Nephron (organoid): ENCODE data around the gene CARMIL1.
"Not testable (repeated sequence)": the region's sequence is repeated elsewhere in the genome, so short reads cannot be mapped to it uniquely, and the experiment has no call there.

Experiments used
- H3K27ac Mint-ChIP-seq, 3 experiments: 2 replicates each; pipeline ENCODE4 v1.8.0; 2020; ENCODE audit warnings: mixed read lengths in 3 of 3, mild to moderate bottlenecking in 2 of 3, moderate library complexity in 1 of 3
- H3K27me3 Mint-ChIP-seq: 2 replicates; pipeline ENCODE4 v1.8.0; 2021; ENCODE audit warnings: low read depth, mild to moderate bottlenecking, moderate library complexity, mixed read lengths
- H3K36me3 Mint-ChIP-seq: 2 replicates; pipeline ENCODE4 v1.8.0; 2020; ENCODE audit warnings: low read depth, mixed read lengths
- H3K4me1 Mint-ChIP-seq: 2 replicates; pipeline ENCODE4 v1.8.0; 2020; ENCODE audit warnings: mixed read lengths
- H3K4me3 Mint-ChIP-seq, 3 experiments: 2 replicates each; pipeline ENCODE4 v1.8.0; 2020; ENCODE audit warnings: mild to moderate bottlenecking in 3 of 3, mixed read lengths in 3 of 3, moderate library complexity in 2 of 3
- H3K9me3 Mint-ChIP-seq: 2 replicates; pipeline ENCODE4 v1.8.0; 2020; ENCODE audit warnings: mixed read lengths
- CTCF ChIP-seq, 3 experiments: fragments of 200-600 bp; sonication (generic); IDR thresholded peaks; one replicate each; pipeline ENCODE4 v1.5.0; 2021; ENCODE audit warnings: antibody characterized with exemption in 3 of 3; ENCODE audit not compliant: unreplicated experiment in 3 of 3

Gene CARMIL1

GRCh38 chr6:25381077-25381476 is 101.9 kb downstream of the CARMIL1 start:
- Mint-ChIP-seq H3K36me3 (no peaks in the 10 kb centered on the region), H3K4me3 (no peak overlapping the region), H3K27ac (no peak overlapping the region), H3K27me3 (no peaks in the 10 kb centered on the region), H3K9me3 (no peaks in the 10 kb centered on the region), H3K4me1 (no peaks in the 10 kb centered on the region)
- TF ChIP-seq CTCF (IDR thresholded peaks at IDR 0.05; ENCODE audit: unreplicated experiment in 3 of 3): no peak

DNA sequence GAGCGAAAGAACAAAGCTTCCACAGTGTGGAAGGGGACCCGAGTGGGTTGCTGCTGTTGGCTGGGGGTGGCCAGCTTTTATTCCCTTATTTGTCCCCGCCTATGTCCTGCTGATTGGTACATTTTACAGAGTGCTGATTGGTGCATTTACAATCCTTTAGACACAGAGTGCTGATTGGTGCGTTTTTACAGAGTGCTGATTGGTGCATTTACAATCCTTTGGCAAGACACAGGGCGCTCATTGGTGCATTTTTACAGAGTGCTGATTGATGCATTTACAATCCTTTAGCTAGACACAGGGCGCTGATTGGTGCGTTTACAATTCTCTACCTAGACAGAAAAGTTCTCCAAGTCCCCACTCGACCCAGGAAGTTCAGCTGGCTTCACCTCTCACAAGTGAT is 103.3 kb downstream of the CARMIL1 start:
- not testable (repeated sequence) for H3K36me3 Mint-ChIP-seq, H3K9me3 Mint-ChIP-seq, H3K4me1 Mint-ChIP-seq, H3K4me3 Mint-ChIP-seq, H3K27me3 Mint-ChIP-seq, H3K27ac Mint-ChIP-seq

DNA sequence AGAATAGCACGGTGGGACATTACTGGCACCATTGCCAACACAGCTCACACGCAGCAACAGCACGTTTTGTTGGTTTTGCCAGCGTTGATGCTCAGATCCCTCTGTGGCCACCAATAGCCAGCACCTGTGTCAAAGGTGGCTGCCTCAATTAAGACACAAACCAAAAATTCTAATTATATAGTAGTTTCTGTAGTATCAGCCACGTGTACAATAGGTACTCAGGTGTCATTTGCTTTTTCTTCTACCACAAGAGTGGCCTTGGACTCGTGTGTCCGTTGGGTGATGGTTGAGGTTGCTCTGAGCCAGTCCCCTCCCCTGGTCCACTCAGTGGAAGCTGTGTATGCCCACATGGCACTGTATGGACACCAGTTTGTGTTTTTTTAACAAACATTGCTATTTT is 105.1 kb downstream of the CARMIL1 start:
- H3K4me1 Mint-ChIP-seq: no peaks in the 10 kb centered on the region
- no peaks in the 10 kb centered on the region for H3K27me3 Mint-ChIP-seq
- H3K27ac Mint-ChIP-seq: no peak overlapping the region
- H3K9me3 Mint-ChIP-seq: no peaks in the 10 kb centered on the region
- TF ChIP-seq CTCF (IDR thresholded peaks at IDR 0.05; ENCODE audit: unreplicated experiment in 3 of 3): no peak
- H3K4me3 Mint-ChIP-seq: no peak overlapping the region
- no peaks in the 10 kb centered on the region for H3K36me3 Mint-ChIP-seq

DNA sequence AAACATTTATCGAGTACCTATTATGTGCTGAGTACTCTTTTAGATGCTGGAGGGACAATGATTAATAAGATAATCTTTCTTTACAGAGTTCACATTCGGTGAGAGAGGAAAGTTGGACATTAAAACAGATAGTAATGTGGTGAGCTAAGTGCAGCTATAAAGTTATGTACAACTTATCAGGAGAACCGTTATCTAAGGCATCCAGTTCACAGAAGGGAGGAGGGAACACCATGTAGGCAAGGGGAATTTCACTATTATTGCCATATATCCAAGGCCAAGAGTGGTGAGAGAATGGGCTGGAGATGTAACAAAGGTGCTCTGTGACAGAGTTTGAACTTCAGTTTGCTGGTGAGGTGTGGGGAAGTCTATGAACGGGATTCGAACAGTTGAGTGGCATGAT is 105.8 kb downstream of the CARMIL1 start:
- Mint-ChIP-seq H3K4me1 (no peaks in the 10 kb centered on the region), H3K27me3 (no peaks in the 10 kb centered on the region), H3K36me3 (no peaks in the 10 kb centered on the region), H3K4me3 (no peak overlapping the region), H3K27ac (no peak overlapping the region), H3K9me3 (no peaks in the 10 kb centered on the region)
- TF ChIP-seq CTCF (IDR thresholded peaks at IDR 0.05; ENCODE audit: unreplicated experiment in 3 of 3): no peak

- no peaks in the 10 kb centered on the region for H3K4me1 Mint-ChIP-seq
- no peak overlapping the region for H3K4me3 Mint-ChIP-seq
- no peaks in the 10 kb centered on the region for H3K27me3 Mint-ChIP-seq
- H3K36me3 Mint-ChIP-seq: no peaks in the 10 kb centered on the region
- no peak overlapping the region for H3K27ac Mint-ChIP-seq
- H3K9me3 Mint-ChIP-seq: no peaks in the 10 kb centered on the region
- TF ChIP-seq CTCF (IDR thresholded peaks at IDR 0.05; ENCODE audit: unreplicated experiment in 3 of 3): no peak
These were observed 108.3 kb downstream of the CARMIL1 start for GRCh38 chr6:25387483-25387882.

DNA sequence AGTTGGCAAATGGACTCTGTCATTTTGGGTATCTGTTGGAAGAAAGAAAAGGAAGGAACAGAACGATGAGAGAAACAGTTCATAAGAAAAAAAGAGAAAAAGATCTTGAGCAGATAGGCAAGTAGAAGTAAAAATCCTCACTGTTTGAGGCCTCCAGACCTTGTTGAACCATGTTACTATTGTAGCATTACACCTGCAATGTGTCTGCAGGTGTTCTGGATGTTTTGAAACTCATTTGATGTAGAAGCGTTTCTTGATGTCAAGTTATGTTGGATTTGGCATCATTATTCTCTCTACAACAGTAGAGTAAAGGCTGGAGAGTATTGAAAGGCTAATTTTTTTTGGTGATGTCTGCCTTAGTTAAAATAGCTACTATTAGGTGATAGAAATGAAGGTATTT is 108.7 kb downstream of the CARMIL1 start:
- TF ChIP-seq CTCF (IDR thresholded peaks at IDR 0.05; ENCODE audit: unreplicated experiment in 3 of 3): no peak
- Mint-ChIP-seq H3K4me3 (no peak overlapping the region), H3K27ac (no peak overlapping the region), H3K27me3 (no peaks in the 10 kb centered on the region), H3K9me3 (no peaks in the 10 kb centered on the region), H3K4me1 (no peaks in the 10 kb centered on the region), H3K36me3 (no peaks in the 10 kb centered on the region)

GRCh38 chr6:25388776-25389175 is 109.6 kb downstream of the CARMIL1 start:
- no peak for TF ChIP-seq CTCF (IDR thresholded peaks at IDR 0.05; ENCODE audit: unreplicated experiment in 3 of 3)

More at GRCh38 chr6:25388776-25389175, 109.6 kb downstream of the CARMIL1 start:
- H3K4me3 Mint-ChIP-seq: no peak overlapping the region
- H3K27ac Mint-ChIP-seq: no peak overlapping the region
- H3K9me3 Mint-ChIP-seq: no peaks in the 10 kb centered on the region
- no peaks in the 10 kb centered on the region for H3K36me3 Mint-ChIP-seq
- H3K4me1 Mint-ChIP-seq: no peaks in the 10 kb centered on the region
- H3K27me3 Mint-ChIP-seq: no peaks in the 10 kb centered on the region
